ENCODE results near the gene CXCR4. TPM values are rescaled to one million over a fixed set of nuclear protein-coding genes. Genes with fewer than 3 reads are reported as not detected.

The CXCR4 gene
- total and polyA plus RNA-seq, 2 experiments from 2014 or later, result 2.1 TPM

GRCh38 chr2:136098441-136098840 is 19.5 kb downstream of the CXCR4 start:
- H4K20me1 ChIP-seq (replicated peaks; ENCODE audit: insufficient read depth), result no peaks in the 10 kb centered on the region
- H3K4me2 ChIP-seq, result no peak overlapping the region
- H3K36me3 ChIP-seq (ENCODE audit: insufficient read depth), result no peaks in the 10 kb centered on the region
- Mint-ChIP-seq H3K27ac (no peak overlapping the region), H3K27me3 (ENCODE audit: insufficient read depth, low read depth, poor library complexity) (peaks cover 2% of the 10 kb centered on the region), H3K4me3 (no peak overlapping the region), H3K36me3 (ENCODE audit: low read depth) (no peaks in the 10 kb centered on the region), H3K4me1 (peaks cover 7% of the 10 kb centered on the region), H3K9me3 (no peaks in the 10 kb centered on the region; the same call in 2 of the 3 replicates)
- H3K27ac ChIP-seq (ENCODE audit: low read depth), result no peak overlapping the region
- H3K4me3 ChIP-seq, result no peak overlapping the region
- H3K27me3 ChIP-seq (ENCODE audit: insufficient read depth), result no peaks in the 10 kb centered on the region
- H3K79me2 ChIP-seq (replicated peaks; ENCODE audit: insufficient read depth), result no peaks in the 10 kb centered on the region
- TF ChIP-seq STAT1 (IDR thresholded peaks at IDR 0.05; ENCODE audit: unreplicated experiment) (no peak), POLR2AphosphoS5 (IDR thresholded peaks at IDR 0.05; ENCODE audit: low read depth) (no peak), ZNF462 (CRISPR knock-in tag; IDR thresholded peaks at IDR 0.05) (no peak), JUNB (IDR thresholded peaks at IDR 0.05; ENCODE audit: unreplicated experiment) (no peak), CTCF (conservative IDR thresholded peaks at IDR 0.05; ENCODE audit: low read depth in 2 of 2) (no peak), ZNF331 (CRISPR knock-in tag; IDR thresholded peaks at IDR 0.05; ENCODE audit: low read depth) (no peak), EZH2phosphoT487 (IDR thresholded peaks at IDR 0.05; ENCODE audit: unreplicated experiment) (no peak), EZH2 (IDR thresholded peaks at IDR 0.05; ENCODE audit: low read depth, unreplicated experiment) (no peak), ZNF114 (CRISPR knock-in tag; IDR thresholded peaks at IDR 0.05) (no peak), NANOG (IDR thresholded peaks at IDR 0.05; ENCODE audit: borderline replicate concordance) (no peak), ETS1 (IDR thresholded peaks at IDR 0.05) (no peak), CREB1 (CRISPR knock-in tag; IDR thresholded peaks at IDR 0.05; ENCODE audit: low read depth) (no peak), REST (IDR thresholded peaks at IDR 0.05; ENCODE audit: unreplicated experiment) (no peak)
- H3F3A ChIP-seq (replicated peaks; ENCODE audit: low read depth), result no peaks in the 10 kb centered on the region
- H3K4me1 ChIP-seq (ENCODE audit: insufficient read depth), result peaks cover 6% of the 10 kb centered on the region
- 0 out of 2 replicates have a peak overlapping the region, but pooled peaks have one; percentile 59 for H2AFZ ChIP-seq
- 0 out of 2 replicates have a peak, but pooled peaks cover 4% of the 10 kb centered on the region for H3K9me2 ChIP-seq (ENCODE audit: insufficient read depth)
- ATAC-seq, result no peak
- DNase-seq (ENCODE audit: low spot score), result no peak
